ENCODE measurements around the gene RPA3.

GRCh38 chr7:7745258-7745657, 26.9 kb upstream of the RPA3 start:
- TF ChIP-seq, protein P1, sequence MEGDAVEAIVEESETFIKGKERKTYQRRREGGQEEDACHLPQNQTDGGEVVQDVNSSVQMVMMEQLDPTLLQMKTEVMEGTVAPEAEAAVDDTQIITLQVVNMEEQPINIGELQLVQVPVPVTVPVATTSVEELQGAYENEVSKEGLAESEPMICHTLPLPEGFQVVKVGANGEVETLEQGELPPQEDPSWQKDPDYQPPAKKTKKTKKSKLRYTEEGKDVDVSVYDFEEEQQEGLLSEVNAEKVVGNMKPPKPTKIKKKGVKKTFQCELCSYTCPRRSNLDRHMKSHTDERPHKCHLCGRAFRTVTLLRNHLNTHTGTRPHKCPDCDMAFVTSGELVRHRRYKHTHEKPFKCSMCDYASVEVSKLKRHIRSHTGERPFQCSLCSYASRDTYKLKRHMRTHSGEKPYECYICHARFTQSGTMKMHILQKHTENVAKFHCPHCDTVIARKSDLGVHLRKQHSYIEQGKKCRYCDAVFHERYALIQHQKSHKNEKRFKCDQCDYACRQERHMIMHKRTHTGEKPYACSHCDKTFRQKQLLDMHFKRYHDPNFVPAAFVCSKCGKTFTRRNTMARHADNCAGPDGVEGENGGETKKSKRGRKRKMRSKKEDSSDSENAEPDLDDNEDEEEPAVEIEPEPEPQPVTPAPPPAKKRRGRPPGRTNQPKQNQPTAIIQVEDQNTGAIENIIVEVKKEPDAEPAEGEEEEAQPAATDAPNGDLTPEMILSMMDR (IDR thresholded peaks at IDR 0.05; ENCODE audit: borderline replicate concordance, extremely low read depth, low read length, poor library complexity, severe bottlenecking) = no peak
- TF ChIP-seq EZH2 (IDR thresholded peaks at IDR 0.05; ENCODE audit: borderline replicate concordance, low read depth, low read length, severe bottlenecking) = no peak
